Measurements from ENCODE around the gene KSR1.
A peak's percentile ranks its signal among the peaks of the same experiment; 100 is the strongest.
"Not testable (repeated sequence)": the region's sequence is repeated elsewhere in the genome, so short reads cannot be mapped to it uniquely, and the experiment has no call there.

Gene KSR1

GRCh38 chr17:27455914-27456680 is at the start of gene KSR1:
KSR1 (plus strand) TSS chr17:27456448; CDS start chr17:27456644, 196 bp downstream.
- DNase-seq = peak; percentile 79

GRCh38 chr17:27407916-27408864 is 48.1 kb upstream of the KSR1 start:
- DNase-seq = no peak

GRCh38 chr17:27408891-27409290 is 47.4 kb upstream of the KSR1 start:
- DNase-seq = no peak

- DNase-seq = not testable (repeated sequence)
These were observed 44.1 kb upstream of the KSR1 start for GRCh38 chr17:27412158-27412557.

GRCh38 chr17:27413315-27413714 is 42.9 kb upstream of the KSR1 start:
- DNase-seq = no peak

- DNase-seq = no peak
These were observed 42.5 kb upstream of the KSR1 start for GRCh38 chr17:27413792-27414191.

GRCh38 chr17:27414271-27414670 is 42.0 kb upstream of the KSR1 start:
- DNase-seq = no peak

- no peak for DNase-seq
These were observed 41.6 kb upstream of the KSR1 start for GRCh38 chr17:27414694-27415093.

GRCh38 chr17:27415120-27415795 is 41.0 kb upstream of the KSR1 start:
- DNase-seq = no peak

- no peak for DNase-seq
These were observed 38.5 kb upstream of the KSR1 start for GRCh38 chr17:27417596-27418365.

- no peak for DNase-seq
These were observed 38.0 kb upstream of the KSR1 start for GRCh38 chr17:27418366-27418615.

GRCh38 chr17:27419156-27419555 is 37.1 kb upstream of the KSR1 start:
- no peak for DNase-seq

- DNase-seq = no peak
These were observed 35.9 kb upstream of the KSR1 start for GRCh38 chr17:27420211-27420950.

- no peak for DNase-seq
These were observed 35.1 kb upstream of the KSR1 start for GRCh38 chr17:27421111-27421510.

GRCh38 chr17:27421626-27422025 is 34.6 kb upstream of the KSR1 start:
- DNase-seq = not testable (repeated sequence)

GRCh38 chr17:27422601-27423000 is 33.6 kb upstream of the KSR1 start:
- no peak for DNase-seq

- DNase-seq = no peak
These were observed 32.6 kb upstream of the KSR1 start for GRCh38 chr17:27423651-27424050.

GRCh38 chr17:27424516-27424915 is 31.7 kb upstream of the KSR1 start:
- no peak for DNase-seq

GRCh38 chr17:27424941-27425340 is 31.3 kb upstream of the KSR1 start:
- DNase-seq = no peak

GRCh38 chr17:27425571-27425970 is 30.7 kb upstream of the KSR1 start:
- DNase-seq = not testable (repeated sequence)

GRCh38 chr17:27425991-27426390 is 30.3 kb upstream of the KSR1 start:
- DNase-seq = no peak

- DNase-seq = not testable (repeated sequence)
These were observed 29.8 kb upstream of the KSR1 start for GRCh38 chr17:27426471-27426870.

Measured in NK-92 treated with Interleukin-12 subunit alpha and Interleukin-12 subunit beta, amount 100 ng/mL, for 24 hours (cell line).